CD4-positive, alpha-beta T cell treated with Interleukin-6 at 100 ng/mL for 8 hours (primary cell): ENCODE results near the gene KRTAP26-1.

ENCODE experiments used
- DNase-seq: peaks from one replicate; pipeline ENCODE4 v3.0.0-alpha.2; 2020; ENCODE audit warnings: mixed read lengths, low spot score

KRTAP26-1 gene

GRCh38 chr21:30271156-30271555 is 49.0 kb downstream of the KRTAP26-1 start:
- DNase-seq = no peak

- no peak for DNase-seq
Observed at GRCh38 chr21:30269803-30270530, 50.1 kb downstream of the KRTAP26-1 start.
